Measurements from ENCODE around the gene STK17A. TPM values are rescaled to one million over a fixed set of nuclear protein-coding genes. Genes with fewer than 3 reads are reported as not detected.

The STK17A gene
- total and polyA plus RNA-seq, 2 of the 8 experiments (the other 6 are each of a cell fraction or from before 2014, with no cell fraction given), result 2.2 to 12.2 TPM

GRCh38 chr7:43570688-43571365 is 12.1 kb upstream of the STK17A start (continued):
- TF ChIP-seq CHD7 (IDR thresholded peaks at IDR 0.05; ENCODE audit: insufficient replicate concordance, low read length) (no peak), NRF1 (IDR thresholded peaks at IDR 0.05; ENCODE audit: low read depth, low read length) (no peak), ATF2 (IDR thresholded peaks at IDR 0.05; ENCODE audit: low read length) (no peak)
